Inflammatory macrophage (primary cell): Measurements from ENCODE around the gene ZNF524.
"Not testable (repeated sequence)": the region's sequence is repeated elsewhere in the genome, so short reads cannot be mapped to it uniquely, and the experiment has no call there.

Source experiments
- DNase-seq, 2 donors: peaks; one replicate each; pipeline ENCODE4 v3.0.0-alpha.2; 2020 to 2022
- total RNA-seq, 18 experiments: gene quantifications; one replicate each; lab custom pipeline; 2026; ENCODE audit warnings: mixed read lengths in 6 of 18, inconsistent platforms in 2 of 18; lab: John Stamatoyannopoulos, UW

Gene ZNF524
- 2.5 to 19.5 (median 9.9) reads per million in 18 experiments for total RNA-seq

GRCh38 chr19:55599842-55600661, at the start of gene ZNF524:
ZNF524 (plus strand) TSS chr19:55600288; CDS start chr19:55602113, 1,825 bp downstream.
- DNase-seq, result peak; percentile 80 to 88

- DNase-seq, result no peak
These were observed 49.8 kb upstream of the ZNF524 start for GRCh38 chr19:55550321-55550650.

GRCh38 chr19:55552206-55552605, 47.9 kb upstream of the ZNF524 start:
- no peak for DNase-seq

- no peak for DNase-seq
These were observed 47.5 kb upstream of the ZNF524 start for GRCh38 chr19:55552620-55553019.

GRCh38 chr19:55553217-55554182, 46.6 kb upstream of the ZNF524 start:
- DNase-seq, result no peak

- no peak for DNase-seq
These were observed 45.8 kb upstream of the ZNF524 start for GRCh38 chr19:55554302-55554701.

GRCh38 chr19:55554741-55555152, 45.3 kb upstream of the ZNF524 start:
- DNase-seq, result no peak

GRCh38 chr19:55559684-55560083, 40.4 kb upstream of the ZNF524 start:
- no peak for DNase-seq

GRCh38 chr19:55563261-55563690, 36.8 kb upstream of the ZNF524 start:
- no peak for DNase-seq

GRCh38 chr19:55566823-55567222, 33.3 kb upstream of the ZNF524 start:
- DNase-seq, result no peak

GRCh38 chr19:55567708-55568328, 32.3 kb upstream of the ZNF524 start:
- DNase-seq, result no peak

- DNase-seq, result not testable (repeated sequence)
These were observed 30.6 kb upstream of the ZNF524 start for GRCh38 chr19:55569477-55569876.

- DNase-seq, result not testable (repeated sequence)
These were observed 26.2 kb upstream of the ZNF524 start for GRCh38 chr19:55573929-55574328.

- DNase-seq, result no peak
These were observed 23.3 kb upstream of the ZNF524 start for GRCh38 chr19:55576746-55577145.

- no peak for DNase-seq
These were observed 21.9 kb upstream of the ZNF524 start for GRCh38 chr19:55578031-55578760.

GRCh38 chr19:55578761-55579747, 21.0 kb upstream of the ZNF524 start:
- no peak for DNase-seq

- DNase-seq, result peak in 1 of 2 donors; percentile 1
These were observed 20.1 kb upstream of the ZNF524 start for GRCh38 chr19:55579766-55580621.

GRCh38 chr19:55580628-55581144, 19.4 kb upstream of the ZNF524 start, which contains the start of gene ZNF579:
ZNF579 (minus strand) TSS chr19:55580848; CDS start chr19:55579639, 1,209 bp downstream.
- peak; percentile 80 to 84 for DNase-seq

GRCh38 chr19:55581145-55581822, 18.8 kb upstream of the ZNF524 start:
- peak in 1 of 2 donors; percentile 14 for DNase-seq
